Gastrocnemius medialis (tissue), 4 donors: Measurements from ENCODE around the gene NEK1. TPM values are rescaled to one million over a fixed set of nuclear protein-coding genes. Genes with fewer than 3 reads are reported as not detected.

ENCODE experiments used
- ATAC-seq, 2 donors: fragments of 150-250 bp; one replicate each; pipeline ENCODE4 v1.9.1; 2016
- DNase-seq, 2 donors: peaks; one replicate each; pipeline ENCODE4 v3.0.0-alpha.2; 2019
- H3K27ac ChIP-seq, 4 donors: fragments of 200-600 bp; sonication (generic); 1 replicate in 1 of 4; 2 replicates in 3 of 4; pipeline ENCODE4 v1.5.1; 2016 to 2018; ENCODE audit warnings: mild to moderate bottlenecking in 2 of 4, moderate library complexity in 1 of 4
- H3K27me3 ChIP-seq, 3 donors: fragments of 200-600 bp; sonication (generic) in 2 of 3; 1 replicate in 1 of 3; 2 replicates in 2 of 3; pipeline versions ENCODE4 v1.5.1 to v1.6.0; 2016 to 2019; ENCODE audit warnings: mild to moderate bottlenecking in 1 of 3, moderate library complexity in 1 of 3
- H3K36me3 ChIP-seq, 2 donors: fragments of 200-600 bp; sonication (generic) in 1 of 2; one replicate each; pipeline ENCODE4 v1.5.1; 2017 to 2018
- H3K4me1 ChIP-seq, 2 donors: fragments of 200-600 bp; sonication (generic) in 1 of 2; one replicate each; pipeline ENCODE4 v1.5.1; 2016 to 2017; ENCODE audit warnings: mild to moderate bottlenecking in 2 of 2
- H3K4me3 ChIP-seq, 4 donors: fragments of 200-600 bp; sonication (generic) in 3 of 4; 1 replicate in 1 of 4; 2 replicates in 3 of 4; pipeline ENCODE4 v1.5.1; 2016 to 2019; ENCODE audit warnings: mild to moderate bottlenecking in 2 of 4
- H3K9me3 ChIP-seq, 3 donors: fragments of 200-600 bp; sonication (generic) in 2 of 3; 1 replicate in 1 of 3; 2 replicates in 2 of 3; pipeline ENCODE4 v1.5.1; 2016 to 2019
- CTCF ChIP-seq, 5 experiments: fragments of 450-650 bp in 3 of 5; fragments of 200-600 bp in 2 of 5; sonication (generic) in 2 of 5; IDR thresholded peaks in 4 of 5; conservative IDR thresholded peaks in 1 of 5; 1 replicate in 4 of 5; 2 replicates in 1 of 5; pipeline ENCODE4 v1.5.1; 2016 to 2019; ENCODE audit warnings: antibody characterized with exemption in 5 of 5, mild to moderate bottlenecking in 3 of 5, moderate library complexity in 3 of 5
- POLR2A ChIP-seq, 2 donors: fragments of 450-650 bp; IDR thresholded peaks; one replicate each; pipeline ENCODE4 v1.6.1; 2017; ENCODE audit warnings: antibody characterized with exemption in 2 of 2, mild to moderate bottlenecking in 2 of 2, moderate library complexity in 2 of 2
- in situ Hi-C, 4 donors: fragments of 200-750 bp; cut with MboI; loops; one replicate each; pipeline versions ENCODE4 v1.15.0 to v1.8.0; 2017; ENCODE audit warnings: low sequenced_read_pairs in 4 of 4
- intact Hi-C: fragments of 100-400 bp; cut with DNase I; formaldehyde crosslinking; loops from one replicate; pipeline ENCODE4 v1.15.1; 2023; ENCODE audit warnings: low total_unique reads
- total RNA-seq, 4 donors: library from RNA; depleted of rRNA; stranded (reverse); fragments of >200 nt; gene quantifications; one replicate each; pipeline versions ENCODE4 v1.1.0 to v1.2.3, GENCODE V29; 2016

The NEK1 gene
- total RNA-seq, 4 donors from 2014 or later, result 2.6 to 11.0 (median 3.9) TPM

- DNase-seq (no peak), ATAC-seq (no peak)
- in situ Hi-C loops (no loop called here), intact Hi-C loops (no loop called here)
- Histone ChIP-seq H3K36me3 (no peaks in the 10 kb centered on the region), H3K9me3 (peaks cover 5 to 10% (median 5%) of the 10 kb centered on the region in 3 donors), H3K27me3 (no peaks in the 10 kb centered on the region), H3K27ac (no peak overlapping the region), H3K4me1 (no peaks in the 10 kb centered on the region), H3K4me3 (no peak overlapping the region)
- TF ChIP-seq CTCF (IDR thresholded peaks at IDR 0.05 in 4 of 5, conservative IDR thresholded peaks at IDR 0.05 in 1 of 5), result no peak
These were observed 239.6 kb downstream of the NEK1 start for GRCh38 chr4:169372791-169373190.

- intact Hi-C loops, result no loop called here
- no peak for ATAC-seq
- H3K27ac ChIP-seq, result no peak overlapping the region
- no peaks in the 10 kb centered on the region for H3K36me3 ChIP-seq
- DNase-seq, result no peak
- no peaks in the 10 kb centered on the region for H3K4me1 ChIP-seq
- H3K4me3 ChIP-seq, result no peak overlapping the region
- no peak for TF ChIP-seq POLR2A (IDR thresholded peaks at IDR 0.05)
- TF ChIP-seq CTCF (IDR thresholded peaks at IDR 0.05 in 4 of 5, conservative IDR thresholded peaks at IDR 0.05 in 1 of 5), result no peak
- H3K27me3 ChIP-seq, result no peaks in the 10 kb centered on the region
- in situ Hi-C loops, result no loop called here
- no peaks in the 10 kb centered on the region for H3K9me3 ChIP-seq
These were observed 242.7 kb downstream of the NEK1 start for GRCh38 chr4:169369634-169370033.

- no peaks in the 10 kb centered on the region for H3K27me3 ChIP-seq
- in situ Hi-C loops (no loop called here), intact Hi-C loops (no loop called here)
- TF ChIP-seq POLR2A (IDR thresholded peaks at IDR 0.05), result no peak
- TF ChIP-seq CTCF (IDR thresholded peaks at IDR 0.05 in 4 of 5, conservative IDR thresholded peaks at IDR 0.05 in 1 of 5), result no peak
- H3K4me3 ChIP-seq, result no peak overlapping the region
- ATAC-seq, result no peak
- no peaks in the 10 kb centered on the region for H3K9me3 ChIP-seq
- no peak for DNase-seq
- no peak overlapping the region for H3K27ac ChIP-seq
- no peaks in the 10 kb centered on the region for H3K4me1 ChIP-seq
- H3K36me3 ChIP-seq, result no peaks in the 10 kb centered on the region
These were observed 244.6 kb downstream of the NEK1 start for GRCh38 chr4:169367826-169368225.

GRCh38 chr4:169366821-169367220 is 245.6 kb downstream of the NEK1 start:
- in situ Hi-C loops, result no loop called here
- Histone ChIP-seq H3K4me1 (peaks cover 0 to 1% of the 10 kb centered on the region in 2 donors), H3K36me3 (no peaks in the 10 kb centered on the region), H3K27me3 (no peaks in the 10 kb centered on the region), H3K27ac (no peak overlapping the region), H3K4me3 (no peak overlapping the region), H3K9me3 (no peaks in the 10 kb centered on the region)
- no peak for ATAC-seq
- DNase-seq, result no peak
- intact Hi-C loops, result no loop called here
- TF ChIP-seq POLR2A (IDR thresholded peaks at IDR 0.05) (no peak), CTCF (IDR thresholded peaks at IDR 0.05 in 4 of 5, conservative IDR thresholded peaks at IDR 0.05 in 1 of 5) (no peak)

GRCh38 chr4:169362607-169363006 is 249.8 kb downstream of the NEK1 start:
- TF ChIP-seq POLR2A (IDR thresholded peaks at IDR 0.05) (no peak), CTCF (IDR thresholded peaks at IDR 0.05 in 4 of 5, conservative IDR thresholded peaks at IDR 0.05 in 1 of 5) (no peak)
- H3K27me3 ChIP-seq, result no peaks in the 10 kb centered on the region
- H3K4me1 ChIP-seq, result peaks cover 0 to 4% of the 10 kb centered on the region in 2 donors
- intact Hi-C loops (no loop called here), in situ Hi-C loops (no loop called here)
- ATAC-seq (no peak), DNase-seq (no peak)
- H3K4me3 ChIP-seq, result no peak overlapping the region
- no peak overlapping the region for H3K27ac ChIP-seq
- no peaks in the 10 kb centered on the region for H3K9me3 ChIP-seq
- no peaks in the 10 kb centered on the region for H3K36me3 ChIP-seq
